CD4-positive, alpha-beta T cell treated with Interleukin-4 for 4 hours (primary cell): ENCODE measurements around the gene SVEP1.
"Not testable (repeated sequence)": the region's sequence is repeated elsewhere in the genome, so short reads cannot be mapped to it uniquely, and the experiment has no call there.

Source experiments
- DNase-seq: peaks from one replicate; pipeline ENCODE4 v3.0.0-alpha.2; 2020

The SVEP1 gene

DNA sequence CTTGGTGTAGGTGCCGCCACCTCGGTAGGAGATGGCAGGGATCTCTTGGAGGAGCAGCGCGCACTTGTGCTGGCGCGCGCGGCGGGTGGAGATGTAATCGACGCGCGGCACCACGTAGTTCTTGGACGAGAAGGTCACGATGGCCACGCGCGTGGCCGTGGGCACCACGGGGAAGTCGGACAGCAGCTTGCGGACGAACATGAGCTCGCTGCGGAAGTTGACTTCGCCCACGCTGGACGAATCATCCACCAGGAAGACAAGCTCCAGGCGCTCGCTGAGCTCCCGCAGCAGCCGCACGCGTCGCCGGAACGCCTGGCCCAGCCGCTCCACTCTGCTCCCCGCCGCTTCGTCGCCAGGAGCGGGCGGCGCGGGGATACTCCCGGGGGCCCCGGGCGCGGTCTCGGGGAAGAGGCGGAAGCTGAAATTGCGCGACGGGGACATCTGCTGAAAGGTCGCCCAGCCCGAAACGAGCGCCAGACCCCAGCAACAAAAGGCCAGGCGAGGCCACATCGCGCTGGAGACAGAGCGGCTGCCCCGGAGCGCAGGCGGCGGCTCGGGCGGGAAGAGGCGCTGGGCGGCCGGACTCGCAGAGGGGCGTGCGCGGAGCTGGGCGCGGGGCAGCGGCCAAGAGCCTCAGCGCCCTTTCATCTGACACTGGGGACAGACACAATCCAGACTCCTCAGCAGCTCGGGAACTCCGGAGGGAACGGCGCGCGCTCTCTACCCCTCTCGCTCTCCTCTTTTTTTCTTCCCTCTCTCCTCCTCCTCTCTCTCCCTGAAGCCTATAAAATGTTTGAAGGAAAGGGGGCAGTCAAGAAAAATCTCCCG, at the start of gene SVEP1:
Gene SVEP1 (minus strand): TSS at position 708 of the 828 bp plus-strand sequence. CDS start 198 bp downstream, at position 510.
- no peak for DNase-seq

- no peak for DNase-seq
Observed at GRCh38 chr9:110626101-110626829, 46.7 kb upstream of the SVEP1 start.

- DNase-seq: peak; percentile 14
Observed at GRCh38 chr9:110623462-110624025, 44.0 kb upstream of the SVEP1 start.

DNA sequence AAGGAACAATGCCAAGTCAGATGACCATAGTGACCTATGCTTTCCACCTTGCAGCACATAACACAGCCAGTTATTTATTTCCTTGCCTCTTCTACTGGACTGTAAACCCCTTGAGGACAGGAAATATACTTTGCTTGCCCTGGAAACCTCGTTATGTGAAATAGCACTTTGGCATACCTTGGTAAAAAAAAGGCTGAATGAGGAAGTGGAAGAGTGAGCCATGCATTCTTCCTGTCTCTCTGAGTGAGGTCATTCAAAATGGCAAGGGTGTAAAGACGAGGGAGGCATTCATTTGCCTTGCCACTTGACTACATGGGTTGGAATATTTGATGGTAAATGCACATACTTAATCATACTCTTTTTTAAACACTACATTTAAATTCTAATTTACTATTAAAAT, 42.8 kb upstream of the SVEP1 start:
- DNase-seq: no peak

- DNase-seq: no peak
Observed at GRCh38 chr9:110620726-110621125, 41.2 kb upstream of the SVEP1 start.

DNA sequence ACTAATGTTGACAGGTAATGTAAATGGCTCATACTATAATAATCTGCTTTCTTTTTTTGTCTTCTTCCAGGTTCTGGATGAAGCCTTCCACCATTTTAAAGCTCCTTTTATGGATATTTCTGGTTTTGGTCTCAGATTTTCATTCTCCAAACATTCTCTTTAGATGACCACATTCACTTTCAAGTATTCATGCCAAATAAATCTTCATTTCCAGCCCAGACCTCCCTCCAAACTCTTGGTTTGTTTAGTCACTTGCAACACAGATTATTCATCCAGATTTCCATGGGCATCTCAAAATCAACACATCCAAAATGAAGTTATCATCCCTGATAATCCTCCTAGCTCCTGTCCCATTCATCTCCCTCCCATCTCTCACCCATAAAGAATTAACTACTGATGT, 40.3 kb upstream of the SVEP1 start:
- no peak for DNase-seq

DNA sequence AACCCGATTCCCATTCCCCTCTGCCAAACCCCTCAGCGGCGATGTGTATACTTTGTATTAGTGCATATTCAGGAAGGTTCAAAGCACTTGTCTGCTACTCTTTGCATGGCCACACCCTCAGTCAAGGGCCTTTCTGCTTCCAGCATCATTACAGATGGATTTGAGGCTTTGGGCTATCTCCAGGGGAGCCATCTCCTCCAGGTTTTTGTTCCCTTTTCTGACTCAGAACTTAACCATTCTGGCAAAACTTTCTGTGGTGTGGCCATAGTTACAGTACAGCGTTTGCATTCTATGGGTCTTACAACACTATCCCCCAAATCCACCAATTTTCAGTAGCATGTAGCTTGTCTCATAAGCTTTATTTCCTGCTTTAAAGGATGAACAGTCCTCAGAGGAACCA, 36.0 kb upstream of the SVEP1 start:
- DNase-seq: no peak

GRCh38 chr9:110614576-110614975, 35.0 kb upstream of the SVEP1 start:
- DNase-seq: not testable (repeated sequence)

DNA sequence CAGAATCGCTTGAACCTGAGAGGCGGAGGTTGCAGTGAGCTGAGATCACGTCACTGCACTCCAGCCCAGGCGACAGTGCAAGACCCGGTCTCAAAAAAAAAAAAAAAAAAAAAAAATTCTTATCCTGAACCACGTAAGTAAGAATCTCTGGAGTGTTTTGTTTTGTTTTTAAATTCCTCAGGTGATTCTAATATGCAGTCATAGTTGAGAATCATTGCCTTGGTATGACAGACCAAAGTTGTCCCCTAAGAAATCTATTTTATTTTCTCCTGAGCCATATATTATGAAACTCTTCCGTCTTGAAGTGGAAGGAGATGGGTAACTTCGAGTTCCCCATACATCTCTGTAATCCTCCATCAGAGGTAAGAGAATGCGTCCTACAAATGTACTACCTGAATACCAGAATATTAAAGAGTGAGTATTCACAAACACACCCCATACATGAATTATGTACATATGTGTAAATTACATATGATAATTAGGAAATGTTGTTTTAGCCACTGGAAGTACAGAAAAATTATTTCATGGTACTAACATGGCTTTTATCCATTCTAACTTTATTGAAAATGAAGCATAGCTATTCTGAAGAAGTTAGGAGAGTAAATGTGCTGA, 26.7 kb upstream of the SVEP1 start:
- DNase-seq: no peak

DNA sequence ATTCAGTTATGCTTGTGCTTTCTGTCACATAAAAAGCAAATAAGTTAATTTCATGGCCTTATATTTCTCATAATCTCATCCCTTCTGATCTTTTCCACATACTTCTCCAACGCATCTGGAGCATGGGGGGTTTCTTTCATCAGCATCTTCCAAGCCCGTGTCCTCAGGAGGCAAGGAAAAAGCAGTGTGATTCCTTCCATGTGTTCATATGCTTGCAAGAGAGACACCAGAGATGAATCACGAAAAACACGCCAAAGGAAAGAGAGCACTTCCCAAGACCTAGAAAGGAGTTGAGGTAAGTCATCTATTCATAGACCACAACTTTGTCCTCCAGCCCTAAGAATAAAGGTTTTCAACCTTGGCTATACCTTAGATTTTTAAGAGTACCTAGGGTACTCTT, 26.0 kb upstream of the SVEP1 start:
- DNase-seq: no peak

- DNase-seq: no peak
Observed at GRCh38 chr9:110604171-110604601, 24.6 kb upstream of the SVEP1 start.

DNA sequence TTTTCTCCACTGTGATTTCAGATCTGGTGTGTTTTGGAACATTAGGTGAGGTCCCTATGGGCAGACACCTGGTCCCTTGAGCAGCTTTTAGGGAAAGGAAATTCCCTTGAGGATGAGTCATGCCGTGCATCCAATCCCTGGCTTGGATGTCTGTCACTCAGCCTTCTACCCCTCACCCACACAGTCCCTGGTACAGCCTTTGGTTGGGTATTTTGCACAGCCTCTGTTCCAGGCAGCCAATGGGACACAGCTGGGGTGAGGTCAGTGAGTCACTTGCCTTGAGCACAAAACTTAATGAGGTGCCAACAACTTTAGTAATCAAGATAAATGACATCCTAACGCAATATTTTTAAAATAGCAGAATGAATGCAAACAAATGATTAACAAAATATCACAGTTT, 22.7 kb upstream of the SVEP1 start:
- no peak for DNase-seq

DNA sequence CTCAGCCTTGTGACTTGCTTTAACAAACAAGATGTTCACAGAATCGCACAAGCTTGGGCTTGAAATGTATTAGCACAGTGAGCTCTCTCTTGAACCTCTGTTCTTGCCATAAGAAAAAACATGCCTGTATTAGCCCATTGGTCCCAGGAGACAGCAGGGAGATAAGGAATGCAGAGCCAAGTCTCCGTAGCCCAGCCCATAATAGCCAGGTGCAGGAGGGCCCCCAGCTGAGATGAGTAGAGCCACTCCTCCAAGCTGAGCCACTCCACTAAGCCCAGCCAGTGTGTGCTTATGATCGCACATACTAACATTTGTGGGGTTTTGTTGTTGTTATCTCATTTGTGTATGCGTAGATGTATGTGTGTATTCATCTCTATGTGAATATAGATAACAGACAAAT, 21.6 kb upstream of the SVEP1 start:
- no peak for DNase-seq

GRCh38 chr9:110599468-110599867, 19.9 kb upstream of the SVEP1 start:
- no peak for DNase-seq

GRCh38 chr9:110592044-110592830, 12.7 kb upstream of the SVEP1 start:
- no peak for DNase-seq

- DNase-seq: no peak
Observed at GRCh38 chr9:110591526-110591925, 12.0 kb upstream of the SVEP1 start.

DNA sequence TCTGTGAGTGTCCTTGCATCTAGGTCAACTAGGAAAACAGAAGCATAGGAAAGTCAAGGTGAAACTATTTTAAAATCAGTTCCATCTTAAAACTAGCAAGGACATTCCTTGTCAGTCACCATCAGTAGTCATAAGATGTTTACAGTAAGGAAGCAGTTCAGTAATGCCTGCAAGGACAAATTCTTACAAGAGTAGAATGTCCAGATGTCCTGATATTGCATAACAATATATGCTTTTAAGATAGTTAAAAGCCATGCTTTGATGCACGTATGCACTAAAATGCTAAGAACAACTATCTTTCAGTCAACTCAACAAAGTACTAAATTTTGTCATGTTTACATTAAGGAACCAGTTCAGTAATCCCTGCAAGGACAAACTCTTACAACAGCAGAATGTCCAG, 11.3 kb upstream of the SVEP1 start:
- no peak for DNase-seq

DNA sequence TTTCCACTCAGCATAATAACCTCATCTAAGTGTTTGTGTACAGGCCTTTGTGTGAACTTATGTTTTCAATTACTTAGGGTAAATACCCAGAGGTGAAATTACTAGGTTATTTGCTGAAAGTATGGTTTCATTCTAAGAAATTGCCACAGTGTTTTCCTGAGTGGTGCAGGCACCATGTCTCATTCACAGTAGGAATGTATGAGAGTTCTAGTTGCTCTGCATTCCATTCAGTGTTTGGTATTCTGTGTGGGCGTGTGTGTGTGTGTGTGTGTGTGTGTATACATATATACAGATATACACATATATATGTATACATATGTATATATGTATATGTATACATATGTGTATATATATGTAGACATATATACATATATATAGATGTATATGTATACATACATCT, 8.8 kb upstream of the SVEP1 start:
- no peak for DNase-seq

DNA sequence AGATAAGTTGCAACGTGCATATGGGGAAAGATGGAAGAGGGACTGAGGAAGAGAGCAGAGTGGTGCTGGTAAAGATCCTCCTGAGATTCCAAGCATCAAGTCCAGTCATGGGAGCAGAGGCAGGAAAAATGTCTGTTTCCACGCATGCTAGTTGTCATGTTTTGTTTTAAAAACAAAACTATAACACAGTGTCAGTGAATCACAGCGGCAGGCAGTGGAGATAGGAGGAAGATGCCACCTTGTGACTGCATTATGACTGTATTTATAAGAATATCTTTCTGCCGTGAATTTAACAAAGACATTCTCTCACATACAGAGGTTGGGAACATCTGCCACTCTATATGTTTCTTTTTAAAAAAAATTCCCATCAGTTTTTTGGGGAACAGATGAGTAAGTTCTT, 3.7 kb upstream of the SVEP1 start:
- no peak for DNase-seq

DNA sequence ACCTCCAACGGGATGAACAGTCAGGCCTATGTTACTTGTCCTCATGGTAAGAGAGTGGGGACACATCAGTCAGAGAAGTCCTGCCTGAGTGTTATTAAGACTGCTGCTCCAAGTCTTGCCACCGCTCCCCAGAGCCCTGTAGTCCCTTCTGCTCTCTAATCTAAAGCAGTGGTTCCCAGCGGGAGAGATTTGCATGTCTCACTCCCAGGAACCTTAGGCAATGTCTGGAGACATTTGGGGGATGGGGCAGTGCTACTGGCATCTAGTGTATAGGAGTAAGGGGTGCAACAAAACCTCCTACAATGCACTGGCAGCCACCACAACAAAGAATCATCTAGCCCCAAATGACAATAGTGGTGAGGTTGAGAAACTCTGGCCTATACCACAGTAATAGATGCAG, 2.6 kb upstream of the SVEP1 start:
- no peak for DNase-seq

GRCh38 chr9:110580850-110581249, 1.3 kb upstream of the SVEP1 start:
- no peak for DNase-seq

DNA sequence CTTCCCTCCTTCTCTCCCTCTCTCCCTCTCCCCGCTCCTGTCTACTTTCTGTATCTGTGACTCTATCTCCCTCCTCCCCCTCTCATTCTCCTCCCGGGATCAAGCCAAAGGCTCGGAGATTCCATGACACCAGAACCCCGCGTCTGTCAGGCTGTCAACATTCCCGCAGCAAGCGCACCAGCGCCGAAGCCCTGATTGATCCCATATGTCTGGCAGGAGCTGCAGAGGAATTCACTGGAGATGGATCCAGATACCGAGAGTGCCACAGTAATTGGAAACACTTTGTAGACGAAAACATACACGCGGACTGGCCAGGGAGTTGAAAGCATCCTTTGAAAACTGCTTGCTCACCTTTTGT, 300 bp upstream of the SVEP1 start:
- no peak for DNase-seq

DNA sequence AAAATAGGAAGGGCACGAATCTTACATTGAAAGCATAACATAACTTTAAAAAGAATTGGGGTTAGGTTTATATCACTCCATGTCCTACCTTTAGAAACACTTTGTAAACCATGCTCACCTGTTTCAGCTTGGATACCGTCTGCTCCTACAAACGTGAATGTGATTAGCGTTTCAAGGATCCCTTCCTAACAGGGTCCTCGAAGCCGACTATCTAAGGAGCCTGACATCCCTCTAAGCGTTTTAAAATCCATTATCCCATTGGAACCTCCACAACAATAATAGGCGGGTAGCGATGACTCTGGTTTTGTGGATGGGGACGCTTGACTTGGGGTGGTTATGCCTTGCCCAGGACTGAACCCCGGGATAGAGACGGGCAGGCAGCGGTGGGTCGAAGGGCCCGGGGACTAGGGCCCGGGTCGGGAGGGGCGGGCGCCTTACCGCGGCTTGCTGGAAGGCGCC, 937 bp downstream of the SVEP1 start:
- no peak for DNase-seq
